HCT116 (cell line): ENCODE results near the gene SH3PXD2A. TPM values are rescaled to one million over a fixed set of nuclear protein-coding genes. Genes with fewer than 3 reads are reported as not detected.

ENCODE experiments used
- ATAC-seq: fragments of 200-7000 bp; cut with Tn5 transposase; 2 replicates; pipeline ENCODE4 v1.9.1; 2020; ENCODE audit warnings: mild to moderate bottlenecking, moderate library complexity
- BruUV-seq: library from RNA; stranded (reverse); fragments of 400-500 nt; replicated peaks from 2 replicates; lab custom pipeline; 2021; lab: Mats Ljungman, UMichigan
- CTCF ChIA-PET: fragments of 300-600 bp; sonication (Branson Sonifier 250); formaldehyde crosslinking; loops from one replicate; lab custom pipeline; 2021; ENCODE audit warnings: antibody characterized with exemption; lab: Charles Lee
- POLR2A ChIA-PET: fragments of 300-600, 350-600 bp; sonication (Branson Sonifier 250); formaldehyde crosslinking; loops from one replicate; lab custom pipeline; 2021; ENCODE audit warnings: antibody characterized with exemption; lab: Charles Lee
- RAD21 ChIA-PET, 2 experiments: fragments of 300-600 bp; sonication (Branson Sonifier 250); formaldehyde crosslinking; loops; one replicate each; lab custom pipeline; 2023; ENCODE audit warnings: low total read pairs in 2 of 2; ENCODE audit not compliant: uncharacterized antibody in 2 of 2, unreplicated experiment in 2 of 2, low non-redundant PET in 1 of 2; lab: Charles Lee
- DNase-seq: peaks from one replicate; pipeline ENCODE4 v3.0.0-alpha.2; 2010; ENCODE audit warnings: low read depth, low spot score
- H2AFZ ChIP-seq: fragments of 200-600 bp; shearing (Covaris generic), sonication (generic); 2 replicates; pipeline ENCODE4 v1.6.1; 2017; ENCODE audit warnings: low read depth, mixed run types, mixed read lengths, antibody characterized with exemption, low read length; ENCODE audit not compliant: poor library complexity, severe bottlenecking
- H3K27ac ChIP-seq: 2 replicates; pipeline ENCODE4 v1.5.1; 2012; ENCODE audit warnings: low read depth, low read length
- H3K27me3 ChIP-seq: fragments of 200-600 bp; sonication (generic); 2 replicates; pipeline ENCODE4 v1.6.1; 2016; ENCODE audit warnings: mixed run types, low read length, mixed read lengths; ENCODE audit not compliant: insufficient read depth
- H3K36me3 ChIP-seq, 2 experiments: fragments of 200-500 bp in 1 of 2; fragments of 200-600 bp in 1 of 2; sonication (Bioruptor generic) in 1 of 2; sonication (generic) in 1 of 2; 2 replicates each; pipeline versions ENCODE4 v1.5.1 to v1.6.1; 2014 to 2016; ENCODE audit warnings: low read length in 2 of 2, inconsistent platforms in 1 of 2, mixed read lengths in 1 of 2, mixed run types in 1 of 2; ENCODE audit not compliant: insufficient read depth in 2 of 2, control insufficient read depth in 1 of 2
- H3K4me1 ChIP-seq, 2 experiments: fragments of 200-600 bp in 1 of 2; sonication (generic) in 1 of 2; 2 replicates each; pipeline versions ENCODE4 v1.5.1 to v1.6.1; 2012 to 2017; ENCODE audit warnings: low read length in 2 of 2, inconsistent platforms in 1 of 2, mild to moderate bottlenecking in 1 of 2, mixed read lengths in 1 of 2, mixed run types in 1 of 2, moderate library complexity in 1 of 2; ENCODE audit not compliant: insufficient read depth in 2 of 2, control insufficient read depth in 1 of 2
- H3K4me2 ChIP-seq: fragments of 200-600 bp; sonication (generic); 2 replicates; pipeline ENCODE4 v1.6.1; 2017; ENCODE audit warnings: mixed run types, low read length, mixed read lengths
- H3K4me3 ChIP-seq, 2 experiments: fragments of 200-600 bp in 1 of 2; sonication (generic) in 1 of 2; replicated peaks in 1 of 2; 2 replicates each; pipeline ENCODE4 v1.5.1; 2011 to 2016; ENCODE audit warnings: low read length in 2 of 2, control low read depth in 1 of 2, low read depth in 1 of 2, mild to moderate bottlenecking in 1 of 2, mixed read lengths in 1 of 2, mixed run types in 1 of 2
- H3K79me2 ChIP-seq: fragments of 200-600 bp; sonication (generic); 2 replicates; pipeline ENCODE4 v1.6.1; 2017; ENCODE audit warnings: mild to moderate bottlenecking, mixed run types, low read length, moderate library complexity, mixed read lengths; ENCODE audit not compliant: insufficient read depth
- H3K9ac ChIP-seq: fragments of 200-600 bp; sonication (generic); 2 replicates; pipeline ENCODE4 v1.6.1; 2016; ENCODE audit warnings: low read length, mixed read lengths
- H3K9me2 ChIP-seq: fragments of 200-600 bp; sonication (generic), shearing (Covaris generic); 2 replicates; pipeline ENCODE4 v1.6.1; 2017; ENCODE audit warnings: mixed run types, mild to moderate bottlenecking, moderate library complexity; ENCODE audit not compliant: insufficient read depth
- H3K9me3 ChIP-seq, 2 experiments: fragments of 200-500 bp in 1 of 2; fragments of 200-600 bp in 1 of 2; sonication (Bioruptor generic) in 1 of 2; sonication (generic) in 1 of 2; 2 replicates each; pipeline ENCODE4 v1.6.1; 2014 to 2017; ENCODE audit warnings: low read length in 2 of 2, mixed read lengths in 2 of 2, inconsistent platforms in 1 of 2, low read depth in 1 of 2, mild to moderate bottlenecking in 1 of 2, mixed run types in 1 of 2, moderate library complexity in 1 of 2; ENCODE audit not compliant: control insufficient read depth in 1 of 2, insufficient read depth in 1 of 2
- H4K20me1 ChIP-seq: fragments of 200-600 bp; sonication (generic), shearing (Covaris generic); 2 replicates; pipeline ENCODE4 v1.6.1; 2017; ENCODE audit warnings: mixed run types, mild to moderate bottlenecking, moderate library complexity; ENCODE audit not compliant: insufficient read depth
- ATF3 ChIP-seq: IDR thresholded peaks from 2 replicates; pipeline ENCODE4 v1.6.1; 2012
- CEBPB ChIP-seq: IDR thresholded peaks from 2 replicates; pipeline ENCODE4 v1.6.1; 2012; ENCODE audit warnings: low read depth
- EGR1 ChIP-seq: IDR thresholded peaks from 2 replicates; pipeline ENCODE4 v1.6.1; 2012; ENCODE audit warnings: low read depth
- ELF1 ChIP-seq: IDR thresholded peaks from 2 replicates; pipeline ENCODE4 v1.6.1; 2012; ENCODE audit warnings: low read depth, borderline replicate concordance
- EZH2 ChIP-seq: fragments of 200-600 bp; sonication (generic); IDR thresholded peaks from 2 replicates; pipeline ENCODE4 v1.6.1; 2017; ENCODE audit warnings: antibody characterized with exemption, mixed run types
- EZH2phosphoT487 ChIP-seq: fragments of 200-600 bp; IDR thresholded peaks from 2 replicates; pipeline ENCODE4 v1.6.1; 2018; ENCODE audit warnings: antibody characterized with exemption, borderline replicate concordance
- FOSL1 ChIP-seq: IDR thresholded peaks from 2 replicates; pipeline ENCODE4 v1.6.1; 2012; ENCODE audit warnings: low read depth
- JUND ChIP-seq: IDR thresholded peaks from 2 replicates; pipeline ENCODE4 v1.6.1; 2012
- POLR2A ChIP-seq: IDR thresholded peaks from 2 replicates; pipeline ENCODE4 v1.7.0; 2011; ENCODE audit warnings: borderline replicate concordance; ENCODE audit not compliant: insufficient read depth, insufficient read length; ENCODE audit errors: extremely low read depth
- POLR2AphosphoS5 ChIP-seq: IDR thresholded peaks from 2 replicates; pipeline ENCODE4 v1.6.1; 2011; ENCODE audit warnings: mild to moderate bottlenecking, low read depth, low read length, moderate library complexity
- RAD21 ChIP-seq: IDR thresholded peaks from 2 replicates; pipeline ENCODE4 v1.6.1; 2012; ENCODE audit warnings: low read depth, mild to moderate bottlenecking
- SP1 ChIP-seq: IDR thresholded peaks from 2 replicates; pipeline ENCODE4 v1.6.1; 2012; ENCODE audit warnings: low read depth
- SRF ChIP-seq: IDR thresholded peaks from 2 replicates; pipeline ENCODE4 v1.6.1; 2012; ENCODE audit warnings: low read depth
- TCF7L2 ChIP-seq: IDR thresholded peaks from 2 replicates; pipeline ENCODE4 v1.7.0; 2011; ENCODE audit warnings: borderline replicate concordance, inconsistent platforms; ENCODE audit not compliant: insufficient read depth, insufficient read length; ENCODE audit errors: extremely low read depth
- ZBTB33 ChIP-seq: IDR thresholded peaks from 2 replicates; pipeline ENCODE4 v1.6.1; 2011; ENCODE audit warnings: mild to moderate bottlenecking, low read length, moderate library complexity; ENCODE audit not compliant: insufficient replicate concordance; ENCODE audit errors: extremely low read depth
- ZNF274 ChIP-seq: fragments of 200-500 bp; sonication (Bioruptor generic); IDR thresholded peaks from 2 replicates; pipeline ENCODE4 v1.6.1; 2014; ENCODE audit warnings: mild to moderate bottlenecking, low read depth, low read length, inconsistent platforms
- intact Hi-C: fragments of 100-400 bp; cut with micrococcal nuclease; formaldehyde crosslinking; loops from 2 replicates; pipeline ENCODE4 v1.10.0; 2022
- total RNA-seq: library from RNA; stranded (reverse); gene quantifications from one replicate; pipeline ENCODE4 v1.2.1, GENCODE V29; 2021; ENCODE audit not compliant: unreplicated experiment

Gene SH3PXD2A
- total RNA-seq, 1 experiment from 2014 or later, result 8.7 TPM

- ATAC-seq (no peak), DNase-seq (no peak)
- no peaks in the 10 kb centered on the region for H3K36me3 ChIP-seq
- no peak overlapping the region for H3K9ac ChIP-seq
- TF ChIP-seq FOSL1, result no peak
- TF ChIP-seq TCF7L2, result no peak
- no peak for TF ChIP-seq SP1
- no peak overlapping the region for H3K4me2 ChIP-seq
- POLR2A ChIA-PET, result no interaction called here
- H3K9me3 ChIP-seq, result no peaks in the 10 kb centered on the region
- H3K27ac ChIP-seq, result no peak overlapping the region
- peaks cover 4% of the 10 kb centered on the region; the same call in 1 of the 2 replicates for H3K27me3 ChIP-seq
- no peaks in the 10 kb centered on the region for H3K4me1 ChIP-seq
- no peaks in the 10 kb centered on the region for H3K79me2 ChIP-seq
- no peak overlapping the region for H2AFZ ChIP-seq
- BruUV-seq, result no TSS peak
- RAD21 ChIA-PET, result no interaction called here
- CTCF ChIA-PET, result no interaction called here
- no peaks in the 10 kb centered on the region for H4K20me1 ChIP-seq
- intact Hi-C loops, result no loop called here
- H3K9me2 ChIP-seq, result no peaks in the 10 kb centered on the region
- H3K4me3 ChIP-seq, result no peak overlapping the region
Observed at GRCh38 chr10:103849880-103850571, 5.3 kb downstream of the SH3PXD2A start.

- H3K79me2 ChIP-seq, result no peaks in the 10 kb centered on the region
- no peak overlapping the region for H3K9ac ChIP-seq
- no peaks in the 10 kb centered on the region for H3K4me1 ChIP-seq
- DNase-seq, result no peak
- ATAC-seq, result no peak
- no peaks in the 10 kb centered on the region for H3K9me2 ChIP-seq
- ChIA-PET RAD21 (no interaction called here), CTCF (interaction anchor here (1.8 kb wide), 1 partner anchor 15 kb away, joined by 6 read pairs; no protein-coding TSS in a partner anchor), POLR2A (no interaction called here)
- no peak overlapping the region for H3K27ac ChIP-seq
- H3K9me3 ChIP-seq, result no peaks in the 10 kb centered on the region
- peaks cover 4% of the 10 kb centered on the region; the same call in 1 of the 2 replicates for H3K27me3 ChIP-seq
- H2AFZ ChIP-seq, result no peak overlapping the region
- H3K36me3 ChIP-seq, result no peaks in the 10 kb centered on the region
- no peak overlapping the region for H3K4me3 ChIP-seq
- intact Hi-C loops, result no loop called here
- no TSS peak for BruUV-seq
- H4K20me1 ChIP-seq, result no peaks in the 10 kb centered on the region
- no peak overlapping the region for H3K4me2 ChIP-seq
- TF ChIP-seq POLR2A (no peak), EZH2phosphoT487 (no peak), EGR1 (no peak), SRF (no peak), TCF7L2 (no peak), RAD21 (no peak), ELF1 (no peak), POLR2AphosphoS5 (no peak), EZH2 (no peak), ZNF274 (no peak), JUND (no peak), FOSL1 (no peak), ZBTB33 (no peak), ATF3 (no peak), CEBPB (no peak)
Observed at GRCh38 chr10:103849212-103849877, 6.0 kb downstream of the SH3PXD2A start.
